Tibial nerve (tissue), 4 donors: ENCODE results near the gene KMT5C. TPM values are rescaled to one million over a fixed set of nuclear protein-coding genes. Genes with fewer than 3 reads are reported as not detected.

ENCODE experiments used
- DNase-seq, 2 donors: peaks; one replicate each; pipeline ENCODE4 v3.0.0-alpha.2; 2019; ENCODE audit warnings: low spot score in 2 of 2
- H3K27ac ChIP-seq, 4 donors: fragments of 200-600 bp; sonication (generic) in 3 of 4; one replicate each; pipeline ENCODE4 v1.5.1; 2017 to 2019; ENCODE audit warnings: mild to moderate bottlenecking in 1 of 4
- H3K27me3 ChIP-seq, 2 donors: fragments of 200-600 bp; sonication (generic) in 1 of 2; one replicate each; pipeline versions ENCODE4 v1.5.1 to v1.6.0; 2017 to 2019
- H3K36me3 ChIP-seq, 3 donors: fragments of 200-600 bp; sonication (generic); one replicate each; pipeline ENCODE4 v1.5.1; 2018 to 2019
- H3K4me1 ChIP-seq, 4 donors: fragments of 200-600 bp; sonication (generic) in 3 of 4; one replicate each; pipeline ENCODE4 v1.5.1; 2017 to 2019
- H3K4me3 ChIP-seq, 4 donors: fragments of 200-600 bp; sonication (generic) in 3 of 4; one replicate each; pipeline ENCODE4 v1.5.1; 2017 to 2019; ENCODE audit warnings: mild to moderate bottlenecking in 1 of 4, moderate library complexity in 1 of 4
- H3K9me3 ChIP-seq, 4 donors: fragments of 200-600 bp; sonication (generic) in 3 of 4; one replicate each; pipeline ENCODE4 v1.5.1; 2017 to 2019
- EP300 ChIP-seq, 2 donors: sonication (generic); formaldehyde crosslinking; IDR thresholded peaks; one replicate each; pipeline ENCODE4 v1.6.1; 2017; ENCODE audit warnings: antibody characterized with exemption in 2 of 2, mild to moderate bottlenecking in 1 of 2
- POLR2A ChIP-seq, 2 donors: fragments of 450-650 bp; IDR thresholded peaks; one replicate each; pipeline ENCODE4 v1.6.1; 2017; ENCODE audit warnings: antibody characterized with exemption in 2 of 2, mild to moderate bottlenecking in 2 of 2, moderate library complexity in 2 of 2
- whole genome bisulfite sequencing, 2 donors: methylation state at CpG; one replicate each; pipeline ENCODE4 v1.1.5; 2018; 5-methylcytosine and 5-hydroxymethylcytosine counted together
- total RNA-seq, 4 donors: library from RNA; depleted of rRNA; stranded (reverse); fragments of >200 nt; gene quantifications; one replicate each; pipeline ENCODE4 v1.1.0, GENCODE V29; 2016
- TF ChIP-seq, protein P1 (sequence below), 5 experiments: fragments of 200-600 bp in 3 of 5; fragments of 450-650 bp in 2 of 5; sonication (generic) in 3 of 5; IDR thresholded peaks; one replicate each; pipeline ENCODE4 v1.5.1; 2016 to 2019; ENCODE audit warnings: antibody characterized with exemption in 5 of 5, mild to moderate bottlenecking in 3 of 5, moderate library complexity in 2 of 5

KMT5C gene
- total RNA-seq, 4 donors from 2014 or later = 30.6 to 50.0 (median 41.2) TPM

DNA sequence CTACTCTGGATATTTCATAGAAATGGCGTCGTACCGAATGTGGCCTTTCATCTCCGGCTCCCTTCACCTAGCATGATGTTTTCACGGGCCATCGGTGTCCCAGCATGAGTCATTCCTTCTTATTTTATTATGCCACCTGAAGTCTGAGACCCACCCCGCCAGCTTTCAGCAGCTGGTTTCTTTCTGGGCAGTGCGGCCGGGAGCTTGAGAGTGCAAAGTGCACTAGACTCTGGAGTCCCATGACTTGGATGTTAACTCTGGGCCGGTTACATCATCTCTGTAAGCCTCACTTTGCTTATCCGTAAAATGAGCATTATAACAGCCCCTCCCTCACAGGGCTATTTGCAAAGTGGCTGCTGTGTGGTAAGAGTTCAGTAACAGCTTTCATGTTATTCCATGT is 5.8 kb upstream of the KMT5C start:
- TF ChIP-seq POLR2A (IDR thresholded peaks at IDR 0.05) (no peak), EP300 (IDR thresholded peaks at IDR 0.05) (no peak)
- TF ChIP-seq, protein P1, sequence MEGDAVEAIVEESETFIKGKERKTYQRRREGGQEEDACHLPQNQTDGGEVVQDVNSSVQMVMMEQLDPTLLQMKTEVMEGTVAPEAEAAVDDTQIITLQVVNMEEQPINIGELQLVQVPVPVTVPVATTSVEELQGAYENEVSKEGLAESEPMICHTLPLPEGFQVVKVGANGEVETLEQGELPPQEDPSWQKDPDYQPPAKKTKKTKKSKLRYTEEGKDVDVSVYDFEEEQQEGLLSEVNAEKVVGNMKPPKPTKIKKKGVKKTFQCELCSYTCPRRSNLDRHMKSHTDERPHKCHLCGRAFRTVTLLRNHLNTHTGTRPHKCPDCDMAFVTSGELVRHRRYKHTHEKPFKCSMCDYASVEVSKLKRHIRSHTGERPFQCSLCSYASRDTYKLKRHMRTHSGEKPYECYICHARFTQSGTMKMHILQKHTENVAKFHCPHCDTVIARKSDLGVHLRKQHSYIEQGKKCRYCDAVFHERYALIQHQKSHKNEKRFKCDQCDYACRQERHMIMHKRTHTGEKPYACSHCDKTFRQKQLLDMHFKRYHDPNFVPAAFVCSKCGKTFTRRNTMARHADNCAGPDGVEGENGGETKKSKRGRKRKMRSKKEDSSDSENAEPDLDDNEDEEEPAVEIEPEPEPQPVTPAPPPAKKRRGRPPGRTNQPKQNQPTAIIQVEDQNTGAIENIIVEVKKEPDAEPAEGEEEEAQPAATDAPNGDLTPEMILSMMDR (IDR thresholded peaks at IDR 0.05) = no peak
- Histone ChIP-seq H3K27ac (no peak overlapping the region), H3K36me3 (no peaks in the 10 kb centered on the region), H3K4me3 (no peak overlapping the region), H3K27me3 (peaks cover 0 to 7% of the 10 kb centered on the region in 2 donors), H3K9me3 (no peaks in the 10 kb centered on the region), H3K4me1 (peaks cover 0 to 7% (median 5%) of the 10 kb centered on the region in 4 donors)
- no peak for DNase-seq
- WGBS, 2 donors = 73 to 76% methylated on average over 11 of the region's 11 CpGs

DNA sequence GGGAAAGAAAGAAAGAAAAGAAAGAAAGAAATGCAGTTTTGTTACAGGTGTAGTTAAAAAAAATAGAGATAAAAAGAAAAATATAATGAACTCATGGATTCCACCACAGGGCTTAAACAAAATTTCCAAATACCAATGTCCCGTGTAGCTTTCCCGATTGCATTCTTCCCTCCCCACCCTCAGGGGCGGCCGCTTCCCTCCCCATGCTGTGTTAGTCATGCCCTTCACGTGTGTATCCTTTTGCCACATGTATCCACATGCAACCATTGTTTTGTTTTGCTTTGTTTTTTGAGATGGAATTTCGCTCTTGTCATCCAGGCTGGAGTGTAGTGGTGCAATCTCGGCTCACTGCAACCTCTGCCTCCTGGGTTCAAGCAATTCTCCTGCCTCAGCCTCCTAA is 3.6 kb upstream of the KMT5C start:
- no peaks in the 10 kb centered on the region for H3K9me3 ChIP-seq
- no peak overlapping the region for H3K4me3 ChIP-seq
- peaks cover 0 to 20% (median 16%) of the 10 kb centered on the region in 4 donors for H3K4me1 ChIP-seq
- 71 to 72% methylated on average over 7 of the region's 7 CpGs for WGBS, 2 donors
- H3K27ac ChIP-seq = no peak overlapping the region
- DNase-seq = no peak
- H3K36me3 ChIP-seq = no peaks in the 10 kb centered on the region
- peaks cover 0 to 7% of the 10 kb centered on the region in 2 donors for H3K27me3 ChIP-seq
- no peak for TF ChIP-seq EP300 (IDR thresholded peaks at IDR 0.05)
- TF ChIP-seq, protein P1 (IDR thresholded peaks at IDR 0.05) = no peak
- TF ChIP-seq POLR2A (IDR thresholded peaks at IDR 0.05) = no peak

DNA sequence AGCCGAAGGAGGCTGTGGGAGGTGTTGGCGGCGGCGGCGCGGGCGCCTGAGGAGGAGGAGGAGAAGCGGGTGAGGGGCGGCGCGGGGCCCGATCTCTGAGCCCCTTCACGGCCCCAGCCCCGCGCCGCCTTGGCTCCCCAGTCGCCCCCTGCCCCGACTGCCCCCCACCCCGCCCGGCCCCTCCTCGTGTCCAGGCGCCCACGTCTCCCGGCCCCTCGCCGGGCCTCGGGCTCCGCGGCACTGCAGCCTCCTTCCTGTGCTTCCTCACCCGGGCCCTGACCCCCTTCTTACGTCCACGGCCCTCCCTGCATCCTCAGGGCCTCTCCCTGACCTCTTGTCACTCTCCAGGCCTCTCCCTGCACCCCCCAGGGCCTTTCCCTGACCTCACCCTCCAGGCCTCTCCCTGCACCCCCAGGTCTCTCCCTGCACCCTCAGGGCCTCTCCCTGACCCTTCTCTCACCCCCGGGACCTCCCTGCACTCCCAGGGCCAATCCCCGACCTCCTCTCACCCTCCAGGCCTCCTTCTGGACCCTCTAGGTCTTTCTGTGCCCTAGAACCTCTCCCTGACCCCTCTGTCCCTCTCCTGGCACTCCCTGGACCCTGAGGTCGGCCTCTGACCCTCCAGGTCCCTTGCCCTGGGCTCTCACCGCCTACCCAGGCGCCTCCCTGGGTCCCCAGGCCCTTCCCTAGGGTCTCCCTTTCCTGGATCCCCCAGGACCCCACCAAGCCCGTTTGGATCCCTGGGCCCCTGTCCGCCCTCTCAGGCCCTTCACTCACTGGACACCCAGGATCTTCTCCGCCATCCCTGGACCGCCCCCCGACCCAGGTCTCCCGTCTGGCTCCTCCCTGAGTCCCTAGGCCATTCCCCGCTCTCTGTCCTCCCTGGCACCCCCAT is 460 bp downstream of the KMT5C start:
- WGBS, 2 donors = 1 to 2% methylated on average over 31 to 36 of the region's 44 CpGs
- DNase-seq = no peak
- no peaks in the 10 kb centered on the region for H3K9me3 ChIP-seq
- peak overlapping the region; percentile 69 to 97 (median 76) for H3K4me3 ChIP-seq
- peaks cover 0 to 35% (median 0%) of the 10 kb centered on the region in 3 donors for H3K36me3 ChIP-seq
- H3K27me3 ChIP-seq = no peaks in the 10 kb centered on the region
- TF ChIP-seq POLR2A (IDR thresholded peaks at IDR 0.05) (peak; percentile 70 to 90), EP300 (IDR thresholded peaks at IDR 0.05) (peak in 1 of 2 donors; percentile 97)
- TF ChIP-seq, protein P1 (IDR thresholded peaks at IDR 0.05) = no peak
- H3K27ac ChIP-seq = peak overlapping the region; percentile 91 to 99 (median 97)
- H3K4me1 ChIP-seq = peaks cover 0 to 35% (median 21%) of the 10 kb centered on the region in 4 donors

DNA sequence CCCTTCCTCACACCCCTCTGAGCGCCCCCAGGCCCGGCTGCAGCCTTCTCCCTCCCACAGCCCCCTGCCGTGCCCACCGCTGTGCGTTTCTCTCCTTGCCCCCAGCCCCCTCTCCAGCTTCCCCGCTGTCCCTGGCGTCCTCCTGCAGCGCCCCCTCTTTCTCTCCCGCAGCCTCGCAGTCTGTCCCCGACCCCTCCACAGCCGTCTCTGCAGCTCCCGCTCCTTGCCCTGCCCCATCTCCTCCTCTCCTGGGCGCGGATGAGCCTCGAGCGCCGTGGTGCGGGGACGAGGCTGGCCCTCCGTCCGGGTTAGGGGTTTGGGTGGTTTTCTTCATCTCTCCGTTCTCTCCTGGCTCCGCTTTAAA is 1.1 kb downstream of the KMT5C start:
- H3K36me3 ChIP-seq = peaks cover 0 to 37% (median 0%) of the 10 kb centered on the region in 3 donors
- 1 to 3% methylated on average over 24 of the region's 24 CpGs for WGBS, 2 donors
- no peak for DNase-seq
- H3K9me3 ChIP-seq = no peaks in the 10 kb centered on the region
- TF ChIP-seq POLR2A (IDR thresholded peaks at IDR 0.05) = no peak
- TF ChIP-seq, protein P1 (IDR thresholded peaks at IDR 0.05) = peak in 2 of 5 experiments; percentile 10 to 22
- TF ChIP-seq EP300 (IDR thresholded peaks at IDR 0.05) = no peak
- H3K27me3 ChIP-seq = no peaks in the 10 kb centered on the region
- peaks cover 0 to 41% (median 25%) of the 10 kb centered on the region in 4 donors for H3K4me1 ChIP-seq
- peak overlapping the region; percentile 69 to 97 (median 76) for H3K4me3 ChIP-seq
- H3K27ac ChIP-seq = peak overlapping the region; percentile 91 to 99 (median 97)

DNA sequence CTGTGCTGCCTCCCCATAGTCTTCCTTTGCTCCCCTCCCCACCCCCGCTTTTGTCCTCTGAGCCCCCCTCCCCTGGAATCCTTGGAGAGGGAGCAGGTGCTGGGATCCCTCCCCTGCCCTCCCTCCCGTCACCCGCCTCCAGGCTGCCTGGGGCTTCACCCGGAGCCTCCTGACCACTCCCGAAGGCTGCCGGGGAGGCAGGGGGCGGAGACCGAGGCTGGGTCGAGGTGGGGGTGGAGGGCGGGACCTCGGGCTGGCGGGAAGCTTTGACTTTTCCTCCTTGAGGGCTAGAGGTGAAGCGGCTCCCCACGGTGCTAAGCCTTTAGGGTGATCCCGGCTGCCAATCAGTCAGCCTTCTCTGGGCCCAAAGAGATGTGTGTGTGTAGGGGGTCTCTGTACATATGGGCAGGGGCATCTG is 1.5 kb downstream of the KMT5C start:
- WGBS, 2 donors = 1 to 2% methylated on average over 9 to 11 of the region's 15 CpGs
- Histone ChIP-seq H3K36me3 (peaks cover 0 to 39% (median 0%) of the 10 kb centered on the region in 3 donors), H3K9me3 (no peaks in the 10 kb centered on the region), H3K4me1 (peaks cover 0 to 45% (median 29%) of the 10 kb centered on the region in 4 donors), H3K4me3 (peak overlapping the region; percentile 69 to 97 (median 76)), H3K27ac (peak overlapping the region; percentile 91 to 99 (median 97)), H3K27me3 (no peaks in the 10 kb centered on the region)
- TF ChIP-seq POLR2A (IDR thresholded peaks at IDR 0.05) (peak in 1 of 2 donors; percentile 16), EP300 (IDR thresholded peaks at IDR 0.05) (peak in 1 of 2 donors; percentile 47)
- TF ChIP-seq, protein P1 (IDR thresholded peaks at IDR 0.05) = no peak
- DNase-seq = peak; percentile 39 to 51
